Upper lobe of right lung (tissue), 1 donor: ENCODE measurements around the gene TMEM204. TPM values are rescaled to one million over a fixed set of nuclear protein-coding genes. Genes with fewer than 3 reads are reported as not detected.

Experiments used
- ATAC-seq: fragments of 200-7000 bp; cut with Tn5 transposase; one replicate; pipeline ENCODE4 v1.9.1; 2020; ENCODE audit warnings: mild to moderate bottlenecking, moderate library complexity
- DNase-seq: peaks from one replicate; pipeline ENCODE4 v3.0.0-alpha.2; 2020
- H3K27ac ChIP-seq: fragments of 200-600 bp; one replicate; pipeline ENCODE4 v1.8.0; 2022
- H3K27me3 ChIP-seq: fragments of 200-600 bp; one replicate; pipeline ENCODE4 v1.8.0; 2022; ENCODE audit warnings: mild to moderate bottlenecking
- H3K36me3 ChIP-seq: fragments of 200-600 bp; one replicate; pipeline ENCODE4 v1.8.0; 2022
- H3K4me1 ChIP-seq: fragments of 200-600 bp; one replicate; pipeline ENCODE4 v1.8.0; 2022
- H3K4me3 ChIP-seq: fragments of 200-600 bp; one replicate; pipeline ENCODE4 v1.8.0; 2022; ENCODE audit warnings: mild to moderate bottlenecking
- H3K9me3 ChIP-seq: fragments of 200-600 bp; one replicate; pipeline ENCODE4 v1.8.0; 2022
- CTCF ChIP-seq: fragments of 200-600 bp; IDR thresholded peaks from one replicate; pipeline ENCODE4 v1.8.0; 2022; ENCODE audit warnings: antibody characterized with exemption
- intact Hi-C: fragments of 100-400 bp; cut with DNase I; formaldehyde crosslinking; loops from one replicate; pipeline ENCODE4 v1.11.0; 2022
- total RNA-seq: library from RNA; stranded (reverse); fragmentation: NEBNext Ultra II Directional; extraction: Animal tissue kit (Norgen Biotek cat#: 25700); gene quantifications from one replicate; pipeline ENCODE4 v1.2.1, GENCODE V29; 2021
- donor health status: DM: no; HTN: yes; CAD: no; lungs with severe emphysema.

Gene TMEM204
- total RNA-seq, 1 donor from 2014 or later: 69.2 TPM

- no peak overlapping the region for H3K27ac ChIP-seq
- H3K36me3 ChIP-seq: peaks cover 23% of the 10 kb centered on the region
These were observed 26.8 kb upstream of the TMEM204 start for GRCh38 chr16:1506494-1507213.

DNA sequence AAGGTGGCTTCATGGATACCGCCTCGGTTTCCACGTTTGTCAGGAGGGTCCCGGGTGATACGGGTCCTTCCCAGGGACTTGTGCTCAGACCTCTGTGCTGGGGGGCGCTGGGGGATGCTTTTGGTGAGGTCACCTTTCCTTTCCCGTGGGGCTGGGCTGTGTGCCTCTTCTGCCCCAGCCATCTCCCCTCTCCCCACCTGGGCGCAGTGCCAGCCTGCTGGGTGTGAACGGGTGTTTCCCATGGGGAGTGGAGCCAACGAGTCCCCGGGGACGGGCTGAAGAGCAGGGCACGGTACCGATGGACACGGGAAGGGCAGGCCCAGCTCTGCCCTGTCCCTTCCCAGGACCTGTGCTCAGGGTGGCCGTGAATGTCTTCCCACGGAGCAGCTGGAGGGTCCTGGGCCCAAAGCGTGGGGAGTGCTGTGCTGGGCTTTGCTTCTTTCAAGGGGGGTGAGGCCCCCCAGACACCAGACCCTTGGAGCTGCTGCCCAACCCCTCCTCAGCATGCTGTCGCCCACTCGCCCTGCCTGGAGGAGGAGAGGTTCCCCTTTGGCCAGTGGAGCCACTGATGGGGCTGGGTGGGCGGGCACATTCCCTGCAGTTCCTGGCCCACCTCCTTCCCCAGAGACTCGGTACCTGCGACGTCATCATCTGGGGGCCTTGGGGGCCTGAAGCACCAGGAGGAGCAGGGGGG is 24.8 kb upstream of the TMEM204 start:
- Histone ChIP-seq H3K4me3 (no peak overlapping the region), H3K27ac (peak overlapping the region; percentile 53), H3K36me3 (peaks cover 4% of the 10 kb centered on the region), H3K9me3 (no peaks in the 10 kb centered on the region), H3K27me3 (no peaks in the 10 kb centered on the region), H3K4me1 (peaks cover 4% of the 10 kb centered on the region)
- intact Hi-C loops: no loop called here
- ATAC-seq: no peak
- TF ChIP-seq CTCF: no peak
- DNase-seq: no peak

More at GRCh38 chr16:1506494-1507213, 26.8 kb upstream of the TMEM204 start:
- no peak for TF ChIP-seq CTCF
- peaks cover 4% of the 10 kb centered on the region for H3K4me1 ChIP-seq
- no peak for ATAC-seq
- intact Hi-C loops: no loop called here
- no peaks in the 10 kb centered on the region for H3K9me3 ChIP-seq
- no peaks in the 10 kb centered on the region for H3K27me3 ChIP-seq
- DNase-seq: no peak
- no peak overlapping the region for H3K4me3 ChIP-seq

- ATAC-seq (peak; percentile 58), DNase-seq (no peak)
- H3K9me3 ChIP-seq: peaks cover 4% of the 10 kb centered on the region
- no peak overlapping the region for H3K4me3 ChIP-seq
- peak overlapping the region; percentile 53 for H3K27ac ChIP-seq
- H3K27me3 ChIP-seq: no peaks in the 10 kb centered on the region
- H3K36me3 ChIP-seq: peaks cover 4% of the 10 kb centered on the region
- TF ChIP-seq CTCF: no peak
- peaks cover 4% of the 10 kb centered on the region for H3K4me1 ChIP-seq
- intact Hi-C loops: no loop called here
These were observed 23.9 kb upstream of the TMEM204 start for GRCh38 chr16:1509307-1510221.

DNA sequence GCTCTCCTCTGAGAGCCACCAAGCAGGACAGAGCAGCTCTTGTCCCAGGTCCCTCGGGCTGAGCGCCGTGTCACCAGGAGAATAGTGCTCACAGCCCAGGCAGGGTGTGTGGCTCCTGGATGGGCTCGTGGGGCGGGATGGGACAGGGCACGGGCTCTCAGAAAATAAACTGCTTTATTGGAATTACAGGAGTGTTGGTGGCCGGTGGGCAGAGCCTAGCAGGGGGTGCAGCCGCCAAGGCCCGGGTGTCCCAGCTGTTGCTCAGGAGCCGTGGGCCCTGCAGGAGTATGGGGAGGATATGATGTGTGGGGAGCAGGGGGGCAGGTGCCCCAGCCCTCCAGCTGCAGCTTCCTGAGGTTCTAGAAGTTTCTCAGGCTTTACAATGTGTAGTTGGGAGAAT is 23.2 kb upstream of the TMEM204 start:
- intact Hi-C loops: no loop called here
- H3K9me3 ChIP-seq: peaks cover 6% of the 10 kb centered on the region
- no peak overlapping the region for H3K4me3 ChIP-seq
- H3K27me3 ChIP-seq: no peaks in the 10 kb centered on the region
- peaks cover 4% of the 10 kb centered on the region for H3K36me3 ChIP-seq
- no peak for TF ChIP-seq CTCF
- H3K4me1 ChIP-seq: peaks cover 4% of the 10 kb centered on the region
- peak overlapping the region; percentile 53 for H3K27ac ChIP-seq
- ATAC-seq (no peak), DNase-seq (no peak)

DNA sequence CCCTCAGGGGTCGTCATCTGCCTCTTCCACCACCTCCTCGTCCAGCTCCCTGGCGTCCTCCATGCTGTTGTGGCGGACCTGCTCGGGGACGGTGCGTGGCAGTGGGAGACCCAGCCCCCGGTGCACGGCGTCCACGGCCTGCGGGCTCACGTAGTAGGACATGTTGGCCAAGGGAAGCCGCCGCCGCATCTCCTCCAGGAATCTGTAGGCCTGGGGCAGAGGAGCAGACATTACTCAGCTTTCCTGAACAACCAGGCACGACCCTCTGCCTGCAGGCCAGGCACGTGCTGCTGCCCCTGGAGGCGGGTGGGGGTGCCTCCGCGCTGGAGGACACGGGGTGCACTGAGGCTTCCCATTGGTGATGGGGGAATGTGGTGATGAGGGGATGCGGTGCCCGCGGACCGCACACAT is 22.5 kb upstream of the TMEM204 start:
- peaks cover 4% of the 10 kb centered on the region for H3K4me1 ChIP-seq
- H3K4me3 ChIP-seq: no peak overlapping the region
- no peak for ATAC-seq
- DNase-seq: no peak
- intact Hi-C loops: no loop called here
- no peak overlapping the region for H3K27ac ChIP-seq
- H3K36me3 ChIP-seq: peaks cover 4% of the 10 kb centered on the region
- no peak for TF ChIP-seq CTCF
- H3K9me3 ChIP-seq: peaks cover 6% of the 10 kb centered on the region
- no peaks in the 10 kb centered on the region for H3K27me3 ChIP-seq
